Measurements from ENCODE around the gene ZNF462. TPM values are rescaled to one million over a fixed set of nuclear protein-coding genes. Genes with fewer than 3 reads are reported as not detected.

Gene ZNF462
- total and polyA plus RNA-seq, 4 donors: 1.3 to 24.0 (median 9.2) TPM

GRCh38 chr9:106954558-106954957, 91.6 kb downstream of the ZNF462 start:
- no peak overlapping the region for H3K4me3 ChIP-seq (ENCODE audit: low read length in 2 of 2)
- H3K36me3 ChIP-seq (ENCODE audit: control insufficient read depth in 1 of 2, insufficient read depth in 2 of 2, low read length in 1 of 2): peaks cover 0 to 5% of the 10 kb centered on the region in 2 donors
- 78 to 90% methylated on average over 1 of the region's 1 CpG for WGBS, 2 donors
- no peaks in the 10 kb centered on the region for H3K4me1 ChIP-seq (ENCODE audit: control insufficient read depth in 1 of 2, insufficient read depth in 2 of 2, low read length in 2 of 2)
- no peaks in the 10 kb centered on the region for H3K9me3 ChIP-seq (ENCODE audit: control insufficient read depth, low read length)
- ATAC-seq (ENCODE audit: low FRiP score) (no peak), DNase-seq (no peak)
- intact Hi-C loops (cut with DNase I): no loop called here
- H3K27me3 ChIP-seq (ENCODE audit: control insufficient read depth in 1 of 2, insufficient read depth in 2 of 2, low read length in 1 of 2): no peaks in the 10 kb centered on the region
- no peak overlapping the region for H3K27ac ChIP-seq (ENCODE audit: low read depth in 1 of 2, low read length in 2 of 2)

- peaks cover 0 to 5% of the 10 kb centered on the region in 2 donors for H3K36me3 ChIP-seq (ENCODE audit: control insufficient read depth in 1 of 2, insufficient read depth in 2 of 2, low read length in 1 of 2)
- intact Hi-C loops (cut with DNase I): no loop called here
Observed at GRCh38 chr9:106954974-106955850, 92.2 kb downstream of the ZNF462 start.

DNA sequence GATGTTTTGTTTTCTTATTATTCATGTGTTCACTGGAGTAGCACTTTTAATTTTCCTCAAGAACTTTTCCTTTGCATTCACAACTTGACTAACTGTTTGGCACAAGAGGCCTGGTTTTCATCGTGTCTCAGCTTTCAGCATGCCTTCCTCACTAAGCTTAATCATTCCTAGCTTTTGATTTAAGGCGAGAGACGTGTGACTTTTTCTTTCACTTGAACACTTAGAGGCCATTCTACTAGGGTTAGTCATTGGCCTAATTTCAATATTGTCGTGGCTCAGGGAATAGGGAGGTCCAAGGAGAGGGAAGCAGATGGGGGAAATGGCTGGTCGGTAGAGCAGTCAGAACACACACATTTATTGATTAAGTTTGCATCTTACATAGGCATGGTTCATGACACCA, 94.0 kb downstream of the ZNF462 start:
- no peak overlapping the region for H3K4me3 ChIP-seq (ENCODE audit: low read length in 2 of 2)
- ATAC-seq (ENCODE audit: low FRiP score) (no peak), DNase-seq (no peak)
- intact Hi-C loops (cut with DNase I): no loop called here
- H3K4me1 ChIP-seq (ENCODE audit: control insufficient read depth in 1 of 2, insufficient read depth in 2 of 2, low read length in 2 of 2): no peaks in the 10 kb centered on the region
- no peak overlapping the region for H3K27ac ChIP-seq (ENCODE audit: low read depth in 1 of 2, low read length in 2 of 2)
- no peaks in the 10 kb centered on the region for H3K27me3 ChIP-seq (ENCODE audit: control insufficient read depth in 1 of 2, insufficient read depth in 2 of 2, low read length in 1 of 2)
- H3K9me3 ChIP-seq (ENCODE audit: control insufficient read depth, low read length): no peaks in the 10 kb centered on the region
- peaks cover 0 to 5% of the 10 kb centered on the region in 2 donors for H3K36me3 ChIP-seq (ENCODE audit: control insufficient read depth in 1 of 2, insufficient read depth in 2 of 2, low read length in 1 of 2)
- WGBS, 2 donors: 44 to 61% methylated on average over 5 of the region's 5 CpGs

More at GRCh38 chr9:106954974-106955850, 92.2 kb downstream of the ZNF462 start:
- WGBS, 2 donors: 96% methylated on average over 3 of the region's 3 CpGs
- no peaks in the 10 kb centered on the region for H3K4me1 ChIP-seq (ENCODE audit: control insufficient read depth in 1 of 2, insufficient read depth in 2 of 2, low read length in 2 of 2)
- no peak for ATAC-seq (ENCODE audit: low FRiP score)
- no peaks in the 10 kb centered on the region for H3K27me3 ChIP-seq (ENCODE audit: control insufficient read depth in 1 of 2, insufficient read depth in 2 of 2, low read length in 1 of 2)
- H3K4me3 ChIP-seq (ENCODE audit: low read length in 2 of 2): no peak overlapping the region
- no peaks in the 10 kb centered on the region for H3K9me3 ChIP-seq (ENCODE audit: control insufficient read depth, low read length)
- DNase-seq: no peak
- no peak overlapping the region for H3K27ac ChIP-seq (ENCODE audit: low read depth in 1 of 2, low read length in 2 of 2)

DNA sequence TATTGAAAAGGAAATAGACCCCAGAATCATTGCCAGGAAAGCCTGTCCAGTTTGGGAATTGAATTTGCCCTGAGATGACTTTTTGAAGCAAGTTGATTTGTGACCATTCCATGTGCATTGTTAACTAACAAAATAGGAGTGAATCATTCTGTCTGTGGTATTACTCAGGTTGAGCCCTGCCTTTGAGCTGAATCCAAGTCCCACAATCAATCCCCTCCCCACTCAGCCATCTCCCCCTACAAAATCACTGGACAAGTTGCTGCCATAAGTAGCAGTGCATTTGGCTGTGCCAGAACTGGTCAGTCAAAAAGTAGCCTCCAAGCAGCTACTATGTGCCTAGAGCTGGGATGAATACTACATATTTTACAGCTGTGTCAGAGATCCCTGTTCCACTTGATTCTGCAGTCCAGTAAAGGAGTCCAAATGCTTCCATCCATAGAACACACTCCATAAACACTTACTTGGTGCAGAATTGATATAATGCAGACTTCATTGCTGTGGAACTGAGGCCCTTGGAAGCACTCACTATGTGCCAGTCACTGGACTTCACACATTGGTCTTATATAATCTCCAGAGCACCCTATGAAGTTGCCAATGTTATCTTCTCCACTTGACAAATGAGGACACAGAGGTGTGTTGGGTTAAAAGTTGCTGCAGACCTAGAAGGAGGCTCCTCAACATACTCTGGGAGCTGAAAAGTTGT, 96.1 kb downstream of the ZNF462 start:
- ATAC-seq (ENCODE audit: low FRiP score) (no peak), DNase-seq (no peak)
- Histone ChIP-seq H3K27me3 (ENCODE audit: control insufficient read depth in 1 of 2, insufficient read depth in 2 of 2, low read length in 1 of 2) (no peaks in the 10 kb centered on the region), H3K4me3 (ENCODE audit: low read length in 2 of 2) (no peak overlapping the region), H3K9me3 (ENCODE audit: control insufficient read depth, low read length) (no peaks in the 10 kb centered on the region), H3K36me3 (ENCODE audit: control insufficient read depth in 1 of 2, insufficient read depth in 2 of 2, low read length in 1 of 2) (peaks cover 0 to 5% of the 10 kb centered on the region in 2 donors), H3K27ac (ENCODE audit: low read depth in 1 of 2, low read length in 2 of 2) (no peak overlapping the region), H3K4me1 (ENCODE audit: control insufficient read depth in 1 of 2, insufficient read depth in 2 of 2, low read length in 2 of 2) (no peaks in the 10 kb centered on the region)
- intact Hi-C loops (cut with DNase I): no loop called here

DNA sequence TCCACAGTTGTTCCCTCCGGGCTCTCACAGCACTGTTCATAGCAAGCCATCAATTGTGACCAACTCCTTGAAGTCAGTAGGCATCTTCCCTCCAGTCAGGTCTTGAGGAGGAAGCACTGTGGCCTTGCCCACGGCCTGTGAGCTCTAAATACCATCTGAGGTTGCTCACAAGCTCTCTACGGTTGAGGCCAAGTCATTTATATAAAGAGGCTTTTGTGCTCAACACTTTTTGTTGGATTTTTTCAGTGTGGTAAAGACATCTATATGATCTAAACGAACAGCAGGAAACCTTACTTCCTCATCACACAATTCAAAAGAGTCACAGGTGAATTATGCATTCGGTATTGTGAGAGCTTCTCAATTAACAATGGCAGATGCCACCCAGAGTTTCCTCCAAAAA, 97.3 kb downstream of the ZNF462 start:
- H3K27me3 ChIP-seq (ENCODE audit: control insufficient read depth in 1 of 2, insufficient read depth in 2 of 2, low read length in 1 of 2): no peaks in the 10 kb centered on the region
- intact Hi-C loops (cut with DNase I): no loop called here
- H3K9me3 ChIP-seq (ENCODE audit: control insufficient read depth, low read length): no peaks in the 10 kb centered on the region
- H3K4me1 ChIP-seq (ENCODE audit: control insufficient read depth in 1 of 2, insufficient read depth in 2 of 2, low read length in 2 of 2): no peaks in the 10 kb centered on the region
- H3K27ac ChIP-seq (ENCODE audit: low read depth in 1 of 2, low read length in 2 of 2): no peak overlapping the region
- H3K36me3 ChIP-seq (ENCODE audit: control insufficient read depth in 1 of 2, insufficient read depth in 2 of 2, low read length in 1 of 2): peaks cover 0 to 3% of the 10 kb centered on the region in 2 donors
- H3K4me3 ChIP-seq (ENCODE audit: low read length in 2 of 2): no peak overlapping the region
- no peak for DNase-seq
- no peak for ATAC-seq (ENCODE audit: low FRiP score)
- WGBS, 2 donors: 86 to 88% methylated on average over 5 of the region's 5 CpGs

GRCh38 chr9:106961623-106962022, 98.7 kb downstream of the ZNF462 start:
- Histone ChIP-seq H3K36me3 (ENCODE audit: control insufficient read depth in 1 of 2, insufficient read depth in 2 of 2, low read length in 1 of 2) (peaks cover 0 to 3% of the 10 kb centered on the region in 2 donors), H3K4me3 (ENCODE audit: low read length in 2 of 2) (no peak overlapping the region), H3K4me1 (ENCODE audit: control insufficient read depth in 1 of 2, insufficient read depth in 2 of 2, low read length in 2 of 2) (no peaks in the 10 kb centered on the region), H3K27me3 (ENCODE audit: control insufficient read depth in 1 of 2, insufficient read depth in 2 of 2, low read length in 1 of 2) (no peaks in the 10 kb centered on the region), H3K27ac (ENCODE audit: low read depth in 1 of 2, low read length in 2 of 2) (no peak overlapping the region), H3K9me3 (ENCODE audit: control insufficient read depth, low read length) (no peaks in the 10 kb centered on the region)
- intact Hi-C loops (cut with DNase I): no loop called here
- WGBS, 2 donors: 91 to 94% methylated on average over 2 of the region's 2 CpGs
- no peak for ATAC-seq (ENCODE audit: low FRiP score)
- no peak for DNase-seq

- 57 to 63% methylated on average over 2 of the region's 2 CpGs for WGBS, 2 donors
- intact Hi-C loops (cut with DNase I): no loop called here
- no peak for ATAC-seq (ENCODE audit: low FRiP score)
Observed at GRCh38 chr9:106962122-106962521, 99.2 kb downstream of the ZNF462 start.

GRCh38 chr9:106962615-106963363, 99.8 kb downstream of the ZNF462 start:
- no peaks in the 10 kb centered on the region for H3K4me1 ChIP-seq (ENCODE audit: control insufficient read depth in 1 of 2, insufficient read depth in 2 of 2, low read length in 2 of 2)
- DNase-seq (no peak), ATAC-seq (ENCODE audit: low FRiP score) (no peak)
- H3K9me3 ChIP-seq (ENCODE audit: control insufficient read depth, low read length): no peaks in the 10 kb centered on the region
- H3K36me3 ChIP-seq (ENCODE audit: control insufficient read depth in 1 of 2, insufficient read depth in 2 of 2, low read length in 1 of 2): peaks cover 0 to 3% of the 10 kb centered on the region in 2 donors
- no peaks in the 10 kb centered on the region for H3K27me3 ChIP-seq (ENCODE audit: control insufficient read depth in 1 of 2, insufficient read depth in 2 of 2, low read length in 1 of 2)
- H3K27ac ChIP-seq (ENCODE audit: low read depth in 1 of 2, low read length in 2 of 2): no peak overlapping the region
- 71 to 76% methylated on average over 8 of the region's 8 CpGs for WGBS, 2 donors
- H3K4me3 ChIP-seq (ENCODE audit: low read length in 2 of 2): no peak overlapping the region
- intact Hi-C loops (cut with DNase I): no loop called here

More at GRCh38 chr9:106962122-106962521, 99.2 kb downstream of the ZNF462 start:
- Histone ChIP-seq H3K27me3 (ENCODE audit: control insufficient read depth in 1 of 2, insufficient read depth in 2 of 2, low read length in 1 of 2) (no peaks in the 10 kb centered on the region), H3K9me3 (ENCODE audit: control insufficient read depth, low read length) (no peaks in the 10 kb centered on the region), H3K27ac (ENCODE audit: low read depth in 1 of 2, low read length in 2 of 2) (no peak overlapping the region), H3K36me3 (ENCODE audit: control insufficient read depth in 1 of 2, insufficient read depth in 2 of 2, low read length in 1 of 2) (peaks cover 0 to 3% of the 10 kb centered on the region in 2 donors), H3K4me1 (ENCODE audit: control insufficient read depth in 1 of 2, insufficient read depth in 2 of 2, low read length in 2 of 2) (no peaks in the 10 kb centered on the region), H3K4me3 (ENCODE audit: low read length in 2 of 2) (no peak overlapping the region)
- DNase-seq: no peak
